HG03097 (cell line): ENCODE data around the gene LRRC55.

Source experiments
- ATAC-seq: cut with Tn5 transposase; IDR thresholded peaks from one replicate; pipeline ENCODE4 v1.9.1; 2021; ENCODE audit not compliant: unreplicated experiment, low FRiP score

Gene LRRC55

DNA sequence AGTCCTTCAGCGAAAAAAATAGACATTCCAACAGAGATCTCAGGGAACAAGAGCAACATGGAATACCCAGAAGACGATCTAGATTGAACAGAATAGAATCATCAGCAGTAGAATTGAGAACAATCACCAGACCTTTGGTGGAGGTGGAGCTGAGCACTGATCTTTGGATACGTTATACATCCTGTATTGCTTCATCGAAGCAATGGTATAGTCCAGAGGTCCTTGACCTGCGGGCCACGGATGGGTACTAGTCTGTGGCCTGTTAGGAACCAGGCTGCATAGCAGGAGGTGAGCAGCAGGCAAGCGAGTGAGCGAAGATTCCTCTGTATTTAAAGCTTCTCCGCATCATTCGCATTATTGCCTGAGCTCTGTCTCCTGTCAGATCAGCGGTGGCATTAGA, 17.6 kb downstream of the LRRC55 start:
- ATAC-seq, result no peak

DNA sequence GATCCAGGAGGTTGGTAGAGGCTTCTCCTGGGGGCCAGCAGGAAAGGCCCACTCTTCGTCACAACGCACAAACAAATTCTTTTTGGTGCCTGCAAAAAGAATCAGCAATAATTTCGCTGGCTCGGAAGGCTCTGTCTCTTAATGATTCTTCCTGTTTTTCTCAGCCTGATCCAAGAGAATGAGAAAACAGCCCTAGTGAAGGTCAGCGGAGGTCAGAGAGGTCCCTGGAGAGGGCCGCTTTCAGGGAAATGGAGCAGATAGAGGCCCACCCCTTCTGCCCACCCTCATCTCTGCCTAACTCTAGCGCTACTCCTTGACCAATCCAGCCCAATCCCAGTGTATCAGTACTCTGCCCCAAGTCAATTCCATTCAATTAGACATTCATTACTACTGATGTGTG, 19.2 kb downstream of the LRRC55 start:
- no peak for ATAC-seq

DNA sequence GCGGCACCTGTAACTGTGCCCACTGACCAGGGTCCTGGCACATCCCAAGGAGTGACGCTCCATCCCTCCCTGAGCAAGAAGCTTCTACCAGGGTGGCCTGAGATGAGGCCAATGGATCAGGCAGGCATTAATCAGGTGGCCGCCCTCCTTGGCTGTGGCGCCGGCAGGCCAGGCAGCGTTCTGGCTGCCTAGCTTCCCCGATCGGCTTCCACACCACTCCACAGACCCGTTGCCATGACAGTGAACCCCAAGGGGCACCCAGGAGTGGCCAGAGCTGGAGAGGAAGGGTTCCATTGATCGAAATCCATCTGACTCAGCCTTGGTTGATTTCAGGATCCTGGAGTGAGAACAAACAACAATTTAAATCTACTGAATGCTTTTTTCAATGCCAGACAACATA, 20.5 kb downstream of the LRRC55 start:
- no peak for ATAC-seq

DNA sequence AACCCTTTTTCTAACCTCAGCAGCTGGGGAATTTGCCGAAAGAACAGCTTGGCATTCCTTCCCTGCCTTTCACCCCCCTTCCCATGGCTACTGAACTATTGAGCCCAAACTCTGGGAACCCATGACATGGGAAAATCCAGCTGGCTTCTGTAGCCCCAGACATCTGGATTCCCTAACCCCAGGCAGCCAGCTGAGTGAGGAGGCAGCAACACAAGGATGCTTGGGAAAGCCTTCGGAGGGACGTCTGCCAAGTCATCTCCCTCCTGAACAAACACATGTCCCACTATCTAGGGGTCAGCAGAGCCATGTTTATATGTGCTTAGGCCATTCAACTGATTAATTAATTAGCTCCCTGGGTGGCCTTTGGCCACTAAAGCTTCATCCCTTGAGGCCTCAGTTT, 21.6 kb downstream of the LRRC55 start:
- ATAC-seq, result no peak

DNA sequence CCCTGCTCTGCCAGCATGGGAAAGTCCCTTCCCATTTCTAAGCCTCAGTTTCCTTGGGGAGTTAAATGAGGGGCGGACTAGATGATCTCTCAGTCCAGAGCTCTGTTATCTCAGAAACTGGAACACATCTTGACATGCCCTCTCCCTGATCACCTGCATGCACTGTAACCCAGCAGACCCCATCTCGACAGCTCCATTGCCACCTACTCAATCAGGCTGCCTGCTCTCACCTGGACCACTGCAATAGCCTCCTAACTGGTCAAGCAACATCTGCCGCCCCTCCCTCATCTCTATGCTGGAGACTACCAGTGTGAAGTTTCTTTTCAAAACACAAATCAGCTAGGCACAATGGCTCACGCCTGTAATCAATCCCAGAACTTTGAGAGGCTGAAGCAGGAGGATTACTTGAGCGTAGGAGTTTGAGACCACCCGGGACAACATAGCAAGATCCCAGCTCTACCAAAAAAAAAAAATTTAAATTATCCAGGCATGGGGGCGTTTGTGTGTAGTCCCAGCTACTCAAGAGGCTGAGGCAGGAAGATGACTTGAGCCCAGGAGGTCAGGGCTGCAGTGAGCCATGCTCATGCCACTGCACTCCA, 22.2 kb downstream of the LRRC55 start:
- ATAC-seq, result no peak

DNA sequence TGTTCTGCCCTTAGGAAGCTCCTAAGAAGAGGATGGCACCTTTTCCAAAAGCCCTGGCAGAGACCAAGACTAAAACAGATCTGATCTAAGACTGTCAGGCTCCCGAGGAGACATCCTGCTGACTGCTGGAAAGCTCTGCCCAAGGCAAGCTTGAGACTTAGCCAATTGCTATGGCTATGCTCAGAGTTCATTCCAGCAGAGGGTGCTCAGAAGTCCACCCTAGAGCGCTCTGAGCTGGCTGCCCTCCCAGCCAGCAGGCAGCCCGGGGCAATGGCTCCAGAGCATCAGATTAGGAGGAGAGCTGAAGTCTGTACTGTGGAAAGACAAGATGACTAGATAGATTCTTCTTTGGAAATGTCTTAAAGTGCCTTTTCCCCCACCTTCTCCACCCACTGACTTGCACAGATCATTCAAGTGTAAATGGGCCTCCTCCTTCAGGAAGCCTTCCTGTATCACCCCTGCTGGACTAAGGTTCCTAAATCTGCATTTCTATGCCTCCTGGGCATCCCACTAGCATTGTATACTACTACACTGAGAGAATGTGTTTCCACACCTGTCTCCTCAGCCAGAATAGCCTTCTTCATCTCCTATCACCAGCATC, 23.4 kb downstream of the LRRC55 start:
- no peak for ATAC-seq

DNA sequence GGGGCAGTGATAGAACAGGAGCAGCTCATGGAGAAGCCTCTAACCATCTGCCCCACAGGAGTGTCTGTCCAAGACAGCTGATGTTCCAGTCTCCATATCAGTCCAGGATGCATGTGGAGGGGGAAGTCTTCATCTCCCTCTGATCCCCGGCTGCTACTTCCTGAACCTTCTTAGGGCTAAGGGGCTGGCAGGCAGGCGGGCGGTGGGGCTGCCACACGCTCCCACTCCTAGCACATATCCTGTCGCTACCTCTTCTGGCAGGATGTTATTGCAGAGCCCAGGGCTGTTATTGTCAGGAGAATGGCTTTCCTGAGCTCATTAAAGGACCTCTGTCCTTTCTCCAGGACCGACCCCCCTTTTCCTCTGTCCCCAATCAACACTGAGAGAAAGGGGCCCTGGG, 25.4 kb downstream of the LRRC55 start:
- ATAC-seq, result no peak

DNA sequence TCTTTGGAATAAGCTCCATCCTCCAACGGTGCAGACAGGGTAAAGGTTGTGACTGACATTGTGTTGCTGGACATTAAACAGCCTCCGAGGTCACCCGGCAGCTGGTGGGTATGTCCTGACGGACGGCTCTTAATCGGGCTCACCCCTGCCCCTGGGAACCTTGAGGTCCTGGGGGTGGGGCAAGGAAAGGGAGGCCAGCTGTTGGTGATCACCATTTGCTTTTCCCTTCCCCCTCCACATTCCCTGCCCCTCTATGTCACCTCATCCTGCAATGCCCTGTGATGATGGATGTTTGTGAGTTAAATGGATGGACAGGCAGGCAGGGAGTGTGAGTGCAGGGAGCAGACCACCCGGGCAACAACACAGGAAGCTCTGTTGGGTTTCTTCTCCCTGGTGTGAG, 29.0 kb downstream of the LRRC55 start:
- no peak for ATAC-seq

DNA sequence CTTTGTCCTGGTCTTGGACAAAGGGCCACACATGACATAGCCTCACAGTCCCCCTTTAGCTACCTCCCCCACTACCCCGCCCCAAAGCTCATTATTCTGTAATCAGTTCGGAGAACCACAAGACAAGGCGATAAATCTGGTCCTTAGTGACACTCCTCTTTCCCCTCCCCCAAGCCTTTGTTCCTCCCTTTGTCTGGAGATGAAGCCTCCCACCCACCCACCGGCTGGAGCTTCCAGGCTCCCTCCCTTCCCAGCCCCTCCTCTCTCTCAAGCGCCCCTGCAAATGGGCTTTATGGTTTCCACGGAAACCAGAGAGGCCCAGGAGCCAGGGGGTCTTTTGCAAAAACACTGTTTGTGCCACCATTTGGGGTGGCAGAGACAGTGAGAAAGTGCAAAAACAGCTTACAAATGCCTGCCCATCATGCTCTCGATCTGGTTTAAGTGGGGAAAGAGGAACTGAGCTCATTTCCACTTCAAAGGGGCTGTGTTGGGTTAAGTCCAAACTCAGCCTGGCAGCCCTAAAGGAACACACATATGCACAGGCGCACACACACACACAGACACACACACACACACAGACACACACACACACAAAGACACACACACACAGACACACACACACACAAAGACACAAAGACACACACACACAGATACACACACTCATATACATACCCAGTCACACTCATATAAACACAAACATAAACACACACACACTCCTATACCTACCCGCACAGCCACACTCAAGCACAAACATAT, 31.8 kb downstream of the LRRC55 start:
- ATAC-seq, result no peak

DNA sequence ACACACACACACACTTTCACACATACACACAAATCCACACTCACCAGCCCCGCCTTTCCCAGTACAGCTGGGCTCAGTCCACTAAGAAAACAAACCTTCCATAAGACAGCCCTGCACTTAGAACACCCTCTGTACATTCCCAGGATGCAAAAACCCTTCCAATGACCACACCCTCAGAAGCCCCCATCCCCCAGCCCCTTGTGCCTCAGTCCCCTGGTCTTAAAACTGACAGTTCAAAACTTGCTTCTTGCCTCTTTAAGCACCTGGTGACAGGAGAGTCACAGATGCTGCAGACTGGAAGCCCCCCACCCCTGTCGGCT, 32.3 kb downstream of the LRRC55 start:
- no peak for ATAC-seq

DNA sequence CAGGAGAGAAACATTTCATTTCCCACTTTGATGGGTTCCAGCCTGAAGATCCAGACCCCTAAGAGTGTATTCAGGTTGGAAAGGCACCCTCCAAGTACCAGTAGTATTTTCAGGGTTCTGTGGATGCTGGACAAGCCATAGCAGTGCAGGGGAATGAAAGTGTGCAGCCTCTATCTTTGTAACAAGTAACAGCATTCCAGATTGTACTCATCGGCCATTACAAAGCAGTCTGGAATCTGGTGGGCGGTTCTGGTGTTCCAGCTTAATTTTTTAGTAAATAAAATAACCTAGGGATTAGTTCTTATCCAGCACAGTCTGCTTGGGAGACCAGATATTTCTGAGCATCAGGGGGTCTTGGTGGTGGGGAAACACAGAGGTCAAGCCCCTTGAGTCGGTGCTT, 32.7 kb downstream of the LRRC55 start:
- no peak for ATAC-seq

DNA sequence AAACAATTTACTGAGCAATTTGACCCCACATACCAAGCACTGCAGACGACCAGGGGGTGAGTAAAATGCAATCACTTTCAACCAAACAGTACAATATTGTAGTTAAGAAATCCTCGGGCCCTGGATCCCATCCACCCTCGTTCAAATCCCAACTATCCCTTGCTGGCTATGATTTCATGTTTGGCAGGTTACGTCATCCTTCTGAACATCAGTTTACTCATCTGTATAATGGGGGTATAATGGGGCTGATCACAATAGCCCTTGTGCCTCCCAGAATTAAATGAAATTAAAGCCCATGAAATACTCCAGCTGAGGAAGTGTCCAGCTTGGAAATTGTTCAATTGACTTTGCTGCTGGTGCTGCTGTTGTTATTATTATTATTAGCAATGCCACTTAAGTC, 34.7 kb downstream of the LRRC55 start:
- ATAC-seq, result no peak

DNA sequence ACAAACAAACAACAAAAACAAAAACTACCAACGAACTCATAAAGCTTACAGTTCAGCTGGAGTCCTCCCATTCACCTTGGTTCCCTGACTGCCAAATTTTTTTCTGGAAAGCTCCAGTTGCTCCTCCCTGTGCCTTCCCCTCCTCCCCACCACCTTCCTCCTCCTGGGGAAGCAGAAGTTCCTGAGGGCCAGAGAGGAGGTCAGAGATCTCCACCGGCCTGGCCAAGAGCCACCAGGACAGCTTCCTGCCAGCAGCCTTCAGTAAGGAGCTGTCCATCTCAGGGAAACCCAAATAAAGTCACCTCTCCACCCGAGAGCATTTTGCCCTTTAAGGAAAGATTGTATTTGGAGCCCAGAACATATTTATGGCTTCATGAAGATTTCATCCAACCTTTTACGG, 35.3 kb downstream of the LRRC55 start:
- ATAC-seq, result no peak

DNA sequence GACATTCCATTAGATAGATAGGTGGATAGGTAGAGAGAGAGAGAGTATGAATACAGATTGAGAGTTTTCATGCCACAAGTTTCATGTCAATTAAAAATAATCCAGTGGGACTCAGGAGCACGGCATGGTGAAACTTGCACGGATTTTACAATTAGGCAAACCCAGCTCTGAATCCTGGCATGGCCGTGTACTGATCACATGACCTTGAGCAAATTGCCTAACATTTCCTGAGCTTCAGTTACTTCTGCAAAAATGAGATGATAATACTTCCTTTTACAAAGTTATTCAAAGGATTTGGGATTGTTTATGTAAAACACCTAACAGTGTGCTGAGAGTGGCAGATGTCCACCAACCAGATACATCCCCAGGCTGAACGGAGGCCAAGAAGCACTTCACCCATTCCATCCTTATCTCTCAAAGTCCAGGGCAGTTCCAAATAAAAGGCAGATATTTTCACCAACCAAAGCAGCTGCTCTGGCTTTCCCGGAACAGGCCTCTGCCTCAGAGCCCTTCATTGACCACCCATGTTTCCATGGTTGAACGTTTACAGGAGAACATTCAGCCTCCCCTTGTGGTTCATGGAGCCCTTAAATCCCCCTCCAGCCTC, 37.4 kb downstream of the LRRC55 start:
- ATAC-seq, result no peak

DNA sequence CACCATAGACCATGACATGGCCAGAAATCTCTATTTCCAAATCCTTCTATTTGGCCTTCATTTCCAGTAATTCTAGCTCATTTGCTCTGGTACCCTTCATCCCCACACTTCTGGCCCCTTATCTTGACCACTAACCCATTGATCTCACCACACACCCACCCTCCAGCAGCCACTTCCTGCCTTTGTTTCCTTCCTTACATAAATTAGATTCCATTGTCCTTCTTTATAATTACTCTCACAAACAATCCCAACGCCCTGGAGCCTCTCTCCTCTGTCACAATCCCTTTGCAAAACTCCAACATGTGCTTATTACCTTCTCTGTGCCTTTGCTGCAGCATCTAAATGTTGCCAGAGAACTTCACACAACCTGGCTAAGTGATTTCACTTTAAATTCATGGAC, 40.5 kb downstream of the LRRC55 start:
- no peak for ATAC-seq

DNA sequence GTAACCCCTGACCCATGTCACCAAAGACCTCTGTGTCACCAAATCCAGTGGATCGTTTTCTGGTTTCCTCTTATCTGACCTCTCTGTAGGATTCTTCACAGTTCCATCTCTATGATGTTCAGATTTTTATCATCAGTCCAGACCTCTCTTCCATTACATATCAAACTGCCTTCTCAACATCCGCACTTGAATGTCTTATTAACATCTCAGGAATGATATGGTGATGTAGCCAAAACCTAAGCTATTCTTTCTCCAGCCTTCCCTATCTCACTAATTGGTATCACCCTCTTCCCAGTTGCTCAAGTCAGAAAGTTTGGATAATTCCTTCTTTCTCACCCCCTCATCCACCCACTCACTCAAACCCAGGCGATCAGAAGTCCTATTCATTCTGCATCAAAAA, 41.8 kb downstream of the LRRC55 start:
- no peak for ATAC-seq

DNA sequence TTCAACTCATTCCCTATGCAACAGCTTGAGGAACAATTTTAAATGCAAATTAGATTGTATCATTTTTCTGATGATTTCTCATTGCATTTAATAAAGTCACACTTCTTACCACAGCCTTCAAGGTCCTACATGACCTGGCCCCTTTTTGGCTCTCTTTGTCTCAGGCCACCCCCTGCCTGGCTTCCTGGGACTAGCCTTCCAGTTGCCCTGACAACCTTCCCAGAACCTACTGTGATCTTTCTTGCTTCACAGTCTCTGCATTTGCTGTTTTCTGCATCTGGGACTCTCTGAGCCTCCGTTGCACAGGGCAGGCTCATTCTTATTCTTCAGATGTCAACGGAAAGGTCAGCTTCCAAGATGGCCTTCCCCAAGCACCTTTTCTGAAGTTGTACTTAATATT, 42.4 kb downstream of the LRRC55 start:
- ATAC-seq, result no peak

DNA sequence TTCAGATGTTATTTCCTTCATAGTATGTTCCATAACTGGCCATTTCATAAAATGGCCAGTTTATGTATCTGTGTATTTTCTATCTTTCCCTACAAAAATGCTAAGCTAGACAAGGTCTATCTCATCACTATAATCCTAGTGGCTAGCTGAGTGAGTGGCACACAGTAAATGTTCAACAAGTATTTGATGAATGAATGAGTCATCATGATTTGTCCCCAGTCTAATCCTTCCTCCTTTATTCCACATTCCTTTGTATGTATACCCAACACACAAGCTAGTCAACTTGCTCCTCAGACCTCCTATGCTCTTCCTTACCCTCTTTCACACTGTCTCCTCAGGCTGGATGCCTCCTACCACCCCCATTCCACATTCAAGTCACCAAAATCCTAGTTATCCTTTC, 42.8 kb downstream of the LRRC55 start:
- no peak for ATAC-seq

DNA sequence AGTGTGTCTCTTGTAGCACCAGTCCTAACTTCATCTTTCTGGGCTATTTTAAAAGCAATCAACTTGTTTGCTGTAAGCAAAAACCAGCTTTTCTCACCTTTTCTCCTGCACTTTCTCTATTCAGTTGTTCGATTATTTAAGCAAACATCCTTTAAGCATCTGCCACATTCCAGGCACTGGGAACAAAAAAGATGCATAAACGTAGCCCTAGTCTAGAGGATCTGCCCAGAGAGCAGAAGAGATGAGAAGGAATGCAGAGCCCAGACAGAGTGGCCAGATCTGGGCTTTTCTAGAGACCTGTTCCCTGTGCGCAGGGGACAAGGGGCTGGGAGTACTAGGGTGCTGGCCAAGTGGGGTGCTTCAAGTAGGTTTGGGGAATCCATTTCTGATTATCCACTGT, 46.8 kb downstream of the LRRC55 start:
- ATAC-seq, result no peak

DNA sequence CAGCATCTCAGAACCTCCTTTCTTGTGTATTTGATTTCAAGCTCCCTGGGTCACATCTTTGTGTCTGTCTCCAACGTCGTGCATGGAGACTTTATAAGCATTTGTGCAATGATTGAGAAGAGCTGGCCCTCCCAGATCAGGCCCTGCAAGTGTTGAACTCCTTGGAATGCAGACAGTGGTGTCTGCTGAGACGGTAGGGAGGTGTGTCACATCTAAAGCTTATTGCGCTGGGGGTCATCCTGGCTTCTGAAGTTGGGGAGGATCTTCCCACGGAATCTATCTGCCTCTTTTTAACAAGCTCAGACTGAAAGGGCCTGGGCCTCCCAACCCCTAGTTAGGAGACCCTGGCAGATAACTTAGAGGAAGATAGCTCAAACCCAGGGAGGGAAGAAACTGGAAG, 48.6 kb downstream of the LRRC55 start:
- ATAC-seq, result no peak

DNA sequence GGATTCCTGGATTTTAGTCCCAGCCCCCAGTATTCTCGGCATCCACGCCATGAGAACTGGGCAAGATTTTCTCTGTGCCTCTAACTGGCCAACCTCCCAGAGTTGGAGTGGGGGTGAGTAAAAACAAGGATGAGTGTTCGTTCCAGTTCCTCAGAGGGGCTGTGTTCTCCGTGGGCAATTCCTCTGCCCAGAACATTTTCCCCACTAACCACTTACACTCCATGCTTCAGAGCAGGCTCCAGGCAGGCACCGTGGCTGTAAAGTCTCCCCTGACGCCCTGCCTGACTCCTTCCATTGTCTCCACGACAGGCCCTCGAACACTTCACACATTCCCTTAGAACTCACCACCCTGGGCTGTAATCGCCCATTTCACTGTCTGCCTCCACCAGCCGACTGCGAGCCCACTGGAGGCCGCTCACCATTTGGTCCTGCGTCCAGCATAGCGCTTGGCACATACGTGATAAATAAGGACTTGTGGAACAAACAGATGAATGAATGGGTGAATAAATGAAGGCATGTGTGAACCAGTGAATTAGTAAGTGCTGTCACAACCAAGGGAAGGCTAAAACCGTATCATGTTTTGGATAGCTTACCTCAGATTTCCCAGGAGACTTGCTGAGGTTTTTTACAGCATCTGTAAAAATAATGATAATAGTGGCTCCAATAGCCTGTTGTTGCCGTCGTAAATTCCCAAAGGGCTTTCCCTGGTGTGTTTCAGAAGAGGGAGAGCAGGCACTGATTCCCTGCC, 49.2 kb downstream of the LRRC55 start:
- ATAC-seq, result no peak
